Stimulated activated CD8-positive, alpha-beta memory T cell treated with anti-CD3 and anti-CD28 coated beads, Interleukin-2, amount 100 ng/mL, for 1 hour (primary cell): ENCODE measurements around the gene TLR3.
"Not testable (repeated sequence)": the region's sequence is repeated elsewhere in the genome, so short reads cannot be mapped to it uniquely, and the experiment has no call there.

Experiments
- DNase-seq, 2 donors: peaks; one replicate each; pipeline ENCODE4 v3.0.0-alpha.2; 2020; ENCODE audit warnings: low read depth in 2 of 2

The TLR3 gene

DNA sequence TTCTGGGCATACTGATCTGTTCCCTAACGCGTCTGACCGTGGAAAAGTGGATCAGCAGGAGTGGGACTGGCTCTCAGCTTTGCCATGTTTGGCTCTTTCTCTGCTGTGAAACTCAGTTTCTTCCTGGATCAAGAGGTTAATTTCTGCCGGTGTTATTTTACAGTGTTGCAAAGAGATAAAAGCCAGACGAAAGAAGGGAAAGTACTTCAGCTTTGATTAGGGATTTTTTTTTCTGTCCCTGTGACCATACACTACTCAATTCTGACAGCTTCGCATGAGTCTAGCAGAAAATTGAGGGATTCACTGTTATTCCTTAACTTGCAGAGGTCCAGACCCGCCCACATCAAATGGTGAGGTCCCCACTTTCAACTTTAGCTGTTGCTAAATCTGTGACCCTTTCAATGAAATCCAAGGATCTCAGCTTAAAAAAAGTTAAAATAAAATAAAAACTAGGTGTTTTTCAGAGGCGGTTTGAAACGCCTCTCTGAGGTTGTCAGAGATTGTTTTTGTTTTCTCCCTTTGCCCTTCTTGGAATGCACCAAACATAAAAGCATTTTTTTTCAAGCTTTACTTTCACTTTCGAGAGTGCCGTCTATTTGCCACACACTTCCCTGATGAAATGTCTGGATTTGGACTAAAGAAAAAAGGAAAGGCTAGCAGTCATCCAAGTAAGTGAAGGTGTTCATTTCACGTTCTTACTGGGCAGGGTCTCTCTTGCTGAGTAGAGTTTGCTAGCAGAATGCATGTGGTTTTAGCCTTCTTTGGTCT lies at the start of gene TLR3:
Gene TLR3 (plus strand): TSS at position 576 of the 768 bp plus-strand sequence. CDS start 7,464 bp downstream, outside the sequence.
- DNase-seq, result no peak

GRCh38 chr4:186019269-186019668 lies 49.7 kb upstream of the TLR3 start:
- no peak for DNase-seq

GRCh38 chr4:186020106-186020792 lies 48.7 kb upstream of the TLR3 start:
- DNase-seq, result no peak

DNA sequence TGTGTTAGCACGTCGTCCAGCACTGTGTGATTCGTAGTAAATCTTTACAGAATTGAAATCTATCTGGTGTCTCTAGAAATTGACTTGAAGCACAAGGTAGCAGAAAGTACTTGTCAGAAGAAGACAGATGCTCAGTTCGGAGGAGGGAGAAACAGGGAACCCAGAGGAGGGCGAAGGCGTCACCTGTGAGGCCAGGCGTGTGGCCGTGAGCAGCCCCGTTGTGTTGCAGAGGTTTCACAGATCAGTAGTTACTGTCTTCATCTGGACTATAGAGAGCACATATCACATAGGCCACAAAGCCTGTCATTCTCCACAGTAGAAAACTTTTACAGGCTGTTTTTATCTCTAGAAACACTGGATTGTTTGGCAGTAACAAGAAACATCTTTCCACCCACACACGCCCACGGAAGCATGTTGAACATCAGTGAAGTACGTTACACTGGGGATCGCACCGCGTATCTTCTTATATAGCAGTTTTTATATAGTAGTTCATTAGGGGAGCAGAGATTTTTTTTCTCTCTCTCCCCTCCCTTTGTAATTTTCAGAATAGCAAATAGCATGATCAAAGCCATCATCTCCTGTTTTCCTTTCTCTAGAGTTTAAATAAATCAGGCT lies 48.1 kb upstream of the TLR3 start:
- no peak for DNase-seq

- DNase-seq, result no peak
Observed at GRCh38 chr4:186021461-186022167, 47.3 kb upstream of the TLR3 start.

DNA sequence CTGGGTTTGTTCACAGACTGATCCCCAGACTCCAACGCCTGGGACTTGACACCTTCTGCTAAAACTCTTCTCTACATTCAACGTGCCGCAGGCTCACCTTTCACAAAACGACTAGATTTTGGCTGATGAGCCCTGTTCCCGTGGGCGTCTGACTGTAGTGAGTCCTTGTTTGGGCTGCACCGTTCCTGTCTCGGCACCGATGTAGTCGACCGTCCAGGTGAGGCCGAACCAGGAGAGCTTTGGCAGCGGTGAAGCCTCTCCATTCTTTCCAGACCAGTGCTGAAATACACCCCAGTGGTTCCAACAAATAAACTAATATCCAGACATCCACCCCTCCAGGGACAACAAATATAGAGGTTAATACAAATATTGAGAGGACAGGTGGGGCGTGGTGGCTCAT lies 45.0 kb upstream of the TLR3 start:
- no peak for DNase-seq

- no peak for DNase-seq
Observed at GRCh38 chr4:186024637-186025407, 44.1 kb upstream of the TLR3 start.

DNA sequence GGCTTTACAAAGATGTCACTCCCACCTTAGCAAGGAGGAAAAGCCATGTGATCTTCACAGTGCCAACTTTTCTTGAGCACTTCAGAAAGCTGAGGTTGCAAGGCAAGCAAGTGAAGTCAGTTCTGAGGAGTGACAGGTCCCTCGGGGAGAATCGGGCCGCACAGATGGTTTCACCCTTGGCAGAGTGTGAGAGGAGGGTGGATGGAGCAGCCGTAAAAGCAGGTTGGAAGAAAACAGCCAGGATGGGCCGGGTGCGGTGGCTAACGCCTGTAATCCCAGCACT lies 43.6 kb upstream of the TLR3 start:
- DNase-seq, result no peak

- no peak for DNase-seq
Observed at GRCh38 chr4:186027405-186027804, 41.6 kb upstream of the TLR3 start.

DNA sequence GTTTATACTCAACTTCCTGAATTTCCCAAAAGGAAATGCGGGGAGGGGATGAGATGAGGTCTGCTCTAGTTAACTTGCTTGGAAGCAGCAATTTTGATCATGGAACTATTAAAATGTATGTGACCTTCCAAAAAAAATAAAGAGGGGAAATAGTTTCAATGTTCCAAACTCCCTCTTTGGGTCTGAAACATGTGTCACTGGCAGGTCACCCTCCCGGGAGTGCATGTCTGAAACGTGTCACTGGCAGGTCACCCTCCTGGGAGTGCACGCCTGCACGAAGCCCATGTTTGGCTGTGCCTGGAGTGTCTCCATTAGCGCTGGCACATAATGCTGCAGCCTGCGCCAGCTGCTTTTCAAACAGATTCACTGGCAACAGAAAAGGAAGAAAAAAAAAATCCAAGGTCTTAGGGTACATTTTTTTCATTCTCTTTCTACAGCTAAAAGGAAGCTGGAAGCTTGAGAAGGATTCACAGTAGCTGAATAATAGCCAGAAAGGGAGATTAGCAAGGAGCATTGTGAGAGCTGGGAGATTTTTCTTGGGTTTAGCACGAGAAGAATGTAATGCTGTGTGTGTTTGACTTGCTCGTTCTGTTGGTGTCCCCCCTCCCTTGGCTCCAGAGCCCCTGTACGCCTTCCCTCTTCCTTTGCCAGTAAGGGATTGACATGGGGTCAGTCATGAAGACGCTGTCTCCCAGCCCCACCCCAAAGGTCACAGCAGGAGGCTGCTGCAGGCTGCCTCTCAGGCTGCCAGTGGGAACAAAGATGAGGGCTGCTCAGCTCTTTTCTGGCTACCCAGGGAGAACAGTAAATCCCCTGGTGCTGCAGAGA lies 39.2 kb upstream of the TLR3 start:
- DNase-seq, result no peak

GRCh38 chr4:186030399-186030775 lies 38.6 kb upstream of the TLR3 start:
- DNase-seq, result no peak

- DNase-seq, result no peak
Observed at GRCh38 chr4:186030795-186031194, 38.2 kb upstream of the TLR3 start.

- DNase-seq, result no peak
Observed at GRCh38 chr4:186032259-186032658, 36.7 kb upstream of the TLR3 start.

DNA sequence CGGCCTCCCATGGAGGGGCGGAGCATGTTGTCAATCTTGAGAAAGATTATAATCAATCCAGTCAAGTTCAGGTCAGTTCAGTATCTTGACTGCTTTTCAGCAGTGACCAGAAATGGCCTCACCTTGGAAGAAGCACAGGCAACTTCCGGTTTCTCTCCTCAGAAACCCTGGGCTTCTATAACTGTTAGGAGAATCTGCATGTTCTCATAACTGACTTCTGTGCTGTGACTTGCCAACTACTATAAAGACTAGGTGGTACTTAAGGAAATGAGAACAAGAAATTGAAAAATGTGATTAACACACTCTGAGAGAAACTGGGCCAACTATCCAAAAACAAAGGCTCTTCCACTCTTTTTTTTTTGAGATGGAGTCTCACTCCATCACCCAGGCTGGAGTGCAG lies 35.9 kb upstream of the TLR3 start:
- DNase-seq, result no peak

- DNase-seq, result not testable (repeated sequence)
Observed at GRCh38 chr4:186034613-186035012, 34.3 kb upstream of the TLR3 start.

DNA sequence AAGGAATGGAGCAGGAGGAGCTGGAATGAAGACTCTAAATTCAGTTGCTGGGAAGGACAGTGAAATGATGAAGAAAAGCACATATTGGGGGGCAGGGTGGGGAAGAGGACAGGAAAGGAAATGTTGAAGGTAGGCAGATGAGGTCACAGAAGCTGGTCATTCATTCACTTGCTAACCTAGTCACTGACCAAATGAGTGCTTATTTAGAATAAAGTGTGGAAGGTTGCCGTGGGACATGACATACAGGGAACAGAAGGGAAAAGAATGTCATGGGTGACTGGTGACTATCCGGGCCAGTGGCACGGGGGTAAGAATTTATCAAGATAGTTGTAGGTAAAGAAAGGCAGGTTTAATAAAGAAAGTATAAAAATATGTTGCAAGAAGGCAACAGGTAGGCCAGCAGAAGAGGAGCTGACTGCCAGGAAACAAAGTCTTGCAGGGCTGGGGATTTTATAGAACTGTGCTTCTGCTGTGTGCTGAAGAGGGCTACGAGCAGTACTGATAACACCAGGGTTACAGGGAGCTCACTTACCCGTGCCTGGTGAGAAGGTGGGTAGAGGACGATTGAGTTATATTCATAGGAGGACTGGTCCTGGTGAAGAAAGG lies 31.9 kb upstream of the TLR3 start:
- DNase-seq, result no peak

GRCh38 chr4:186037692-186038658 lies 31.0 kb upstream of the TLR3 start:
- no peak for DNase-seq

DNA sequence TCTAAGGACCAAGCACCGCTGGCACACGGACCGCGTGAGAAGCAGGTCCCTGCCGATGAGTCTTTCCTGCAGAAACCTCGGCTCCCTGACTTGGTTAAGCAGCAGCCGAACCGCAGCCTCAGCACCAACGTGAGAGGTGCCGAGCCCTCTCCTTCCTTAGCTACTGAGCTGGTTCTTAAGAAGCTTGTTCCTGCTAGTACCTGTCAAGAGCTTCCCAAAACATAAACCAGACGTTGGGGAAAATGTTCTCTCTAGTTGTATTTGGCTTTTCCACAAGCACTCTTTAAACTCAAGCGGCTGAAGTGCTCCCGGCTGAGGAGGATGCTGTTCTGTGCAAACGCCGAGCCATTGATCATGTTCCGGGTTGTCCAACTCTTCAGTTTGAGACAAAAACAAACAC lies 29.3 kb upstream of the TLR3 start:
- DNase-seq, result no peak

DNA sequence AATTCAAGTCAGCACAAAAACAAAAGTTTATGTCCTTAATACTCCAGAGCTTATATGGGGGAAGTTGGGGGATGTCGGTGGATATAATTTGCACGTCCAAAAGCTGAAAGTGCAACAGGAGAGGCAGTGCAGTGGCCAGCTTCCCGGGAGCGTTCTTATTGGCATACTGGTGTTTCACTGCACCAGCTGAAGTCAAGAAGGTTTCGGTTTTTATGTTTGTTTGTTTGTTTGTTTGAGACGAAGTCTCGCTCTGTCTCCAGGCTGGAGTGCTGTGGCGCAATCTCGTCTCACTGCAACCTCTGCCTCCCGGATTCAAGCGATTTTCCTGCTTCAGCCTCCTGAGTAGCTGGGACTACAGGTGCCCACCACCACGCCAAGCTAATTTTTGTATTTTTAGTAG lies 28.6 kb upstream of the TLR3 start:
- no peak for DNase-seq
